GM21786 (cell line): ENCODE data around the gene DNM3.

ENCODE experiments used
- ATAC-seq: cut with Tn5 transposase; IDR thresholded peaks from one replicate; pipeline ENCODE4 v1.9.1; 2021; ENCODE audit not compliant: unreplicated experiment

DNM3 gene

GRCh38 chr1:172162236-172162635 is 320.9 kb downstream of the DNM3 start:
- ATAC-seq: no peak

GRCh38 chr1:172163498-172164215 is 322.4 kb downstream of the DNM3 start:
- ATAC-seq: no peak

GRCh38 chr1:172165403-172165802 is 324.1 kb downstream of the DNM3 start:
- ATAC-seq: no peak

- no peak for ATAC-seq
Observed at GRCh38 chr1:172167796-172168596, 326.7 kb downstream of the DNM3 start.

- ATAC-seq: no peak
Observed at GRCh38 chr1:172168597-172168872, 327.2 kb downstream of the DNM3 start.

GRCh38 chr1:172169836-172170235 is 328.5 kb downstream of the DNM3 start:
- ATAC-seq: no peak

GRCh38 chr1:172172352-172172831 is 331.1 kb downstream of the DNM3 start:
- no peak for ATAC-seq

- ATAC-seq: no peak
Observed at GRCh38 chr1:172176206-172176605, 334.9 kb downstream of the DNM3 start.

- no peak for ATAC-seq
Observed at GRCh38 chr1:172177849-172178248, 336.6 kb downstream of the DNM3 start.

GRCh38 chr1:172178886-172179285 is 337.6 kb downstream of the DNM3 start:
- no peak for ATAC-seq

GRCh38 chr1:172179918-172180317 is 338.6 kb downstream of the DNM3 start:
- no peak for ATAC-seq

GRCh38 chr1:172180501-172181285 is 339.4 kb downstream of the DNM3 start:
- peak; percentile 58 for ATAC-seq

- ATAC-seq: no peak
Observed at GRCh38 chr1:172184506-172185191, 343.4 kb downstream of the DNM3 start.

GRCh38 chr1:172185211-172185610 is 343.9 kb downstream of the DNM3 start:
- ATAC-seq: peak; percentile 57

GRCh38 chr1:172185996-172186395 is 344.7 kb downstream of the DNM3 start:
- no peak for ATAC-seq

GRCh38 chr1:172201572-172201971 is 360.3 kb downstream of the DNM3 start:
- ATAC-seq: no peak

GRCh38 chr1:172203135-172203823 is 362.0 kb downstream of the DNM3 start:
- ATAC-seq: no peak

- no peak for ATAC-seq
Observed at GRCh38 chr1:172203902-172204301, 362.6 kb downstream of the DNM3 start.

- ATAC-seq: no peak
Observed at GRCh38 chr1:172206256-172206655, 365.0 kb downstream of the DNM3 start.

- ATAC-seq: no peak
Observed at GRCh38 chr1:172208635-172209034, 367.3 kb downstream of the DNM3 start.

- no peak for ATAC-seq
Observed at GRCh38 chr1:172211221-172211620, 369.9 kb downstream of the DNM3 start.
